NCI-H69 (cell line): ENCODE measurements around the gene MADCAM1.

Source experiments
- DNase-seq: peaks from one replicate; lab custom pipeline; 2025; lab: John Stamatoyannopoulos, UW

The MADCAM1 gene

GRCh38 chr19:532561-533363, 36.5 kb downstream of the MADCAM1 start:
- DNase-seq = peak; percentile 68

- DNase-seq = no peak
These were observed 37.2 kb downstream of the MADCAM1 start for GRCh38 chr19:533364-534058.

- DNase-seq = no peak
These were observed 37.8 kb downstream of the MADCAM1 start for GRCh38 chr19:534088-534487.

- DNase-seq = no peak
These were observed 38.9 kb downstream of the MADCAM1 start for GRCh38 chr19:535017-535835.

- no peak for DNase-seq
These were observed 40.0 kb downstream of the MADCAM1 start for GRCh38 chr19:536031-536880.

GRCh38 chr19:536881-537404, 40.7 kb downstream of the MADCAM1 start:
- DNase-seq = no peak

- DNase-seq = no peak
These were observed 42.5 kb downstream of the MADCAM1 start for GRCh38 chr19:538641-539428.

- no peak for DNase-seq
These were observed 43.2 kb downstream of the MADCAM1 start for GRCh38 chr19:539429-540030.

GRCh38 chr19:540867-541637, 44.8 kb downstream of the MADCAM1 start:
- no peak for DNase-seq

GRCh38 chr19:541699-542098, 45.4 kb downstream of the MADCAM1 start:
- no peak for DNase-seq

- DNase-seq = no peak
These were observed 46.0 kb downstream of the MADCAM1 start for GRCh38 chr19:542173-542866.

GRCh38 chr19:543910-544608, 47.8 kb downstream of the MADCAM1 start, which contains the start of gene GZMM:
Gene GZMM (plus strand): TSS chr19:544053. CDS start chr19:544072, 19 bp downstream.
- DNase-seq = no peak

GRCh38 chr19:547117-547516, 50.8 kb downstream of the MADCAM1 start:
- DNase-seq = no peak

- no peak for DNase-seq
These were observed 51.8 kb downstream of the MADCAM1 start for GRCh38 chr19:547836-548720.

GRCh38 chr19:548886-549830, 52.9 kb downstream of the MADCAM1 start:
- peak; percentile 31 for DNase-seq

GRCh38 chr19:554817-555216, 58.5 kb downstream of the MADCAM1 start:
- no peak for DNase-seq
